ENCODE data around the gene GALNT9. TPM values are rescaled to one million over a fixed set of nuclear protein-coding genes. Genes with fewer than 3 reads are reported as not detected.

GALNT9 gene
- polyA plus RNA-seq, 1 donor from 2014 or later, result 13.5 TPM

DNA sequence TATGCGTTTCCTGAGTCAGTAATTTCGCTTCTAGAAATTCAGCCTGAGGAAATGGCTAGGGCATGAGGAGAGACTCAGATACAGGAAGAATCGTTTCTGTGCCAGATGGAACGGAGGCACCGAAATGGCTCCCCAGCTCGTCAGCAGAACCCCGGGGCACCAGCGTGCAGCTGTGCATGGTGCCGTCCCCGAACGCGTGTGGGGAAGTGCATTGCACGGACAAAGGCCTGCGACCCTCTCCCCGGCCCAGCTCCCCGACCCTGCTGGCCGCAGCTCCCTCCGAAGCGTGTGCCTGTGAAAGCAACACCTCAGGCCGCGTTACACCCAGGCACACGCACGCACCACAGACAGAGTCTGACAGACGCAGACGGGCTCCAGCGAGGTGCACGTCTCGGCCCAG is 102.3 kb downstream of the GALNT9 start:
- Histone ChIP-seq H3K27ac (ENCODE audit: low read length) (no peak overlapping the region), H3K9me2 (ENCODE audit: insufficient read depth, low read length) (no peaks in the 10 kb centered on the region), H2AFZ (ENCODE audit: low read depth, low read length) (no peak overlapping the region), H3K9ac (ENCODE audit: low read length) (peak overlapping the region; percentile 3), H3K27me3 (ENCODE audit: insufficient read depth, low read depth, low read length) (no peaks in the 10 kb centered on the region), H4K20me1 (ENCODE audit: insufficient read depth) (no peaks in the 10 kb centered on the region), H3K4me2 (ENCODE audit: low read length) (no peak overlapping the region), H3K36me3 (ENCODE audit: insufficient read depth, low read length) (no peaks in the 10 kb centered on the region), H3K4me3 (ENCODE audit: low read length) (no peak overlapping the region), H3K9me3 (ENCODE audit: low read length) (no peaks in the 10 kb centered on the region), H3F3A (ENCODE audit: insufficient read depth, low read length, poor library complexity, severe bottlenecking) (no peaks in the 10 kb centered on the region), H3K79me2 (replicated peaks; ENCODE audit: insufficient read depth, low read length) (no peaks in the 10 kb centered on the region)
- TF ChIP-seq TAF1 (IDR thresholded peaks at IDR 0.05; ENCODE audit: low read depth), result no peak
- no peak for TF ChIP-seq EP300 (conservative IDR thresholded peaks at IDR 0.05; ENCODE audit: poor library complexity, severe bottlenecking)
- TF ChIP-seq SMC3 (conservative IDR thresholded peaks at IDR 0.05; ENCODE audit: poor library complexity), result no peak
- no peak for TF ChIP-seq RAD21 (conservative IDR thresholded peaks at IDR 0.05)
- TF ChIP-seq, protein P1, sequence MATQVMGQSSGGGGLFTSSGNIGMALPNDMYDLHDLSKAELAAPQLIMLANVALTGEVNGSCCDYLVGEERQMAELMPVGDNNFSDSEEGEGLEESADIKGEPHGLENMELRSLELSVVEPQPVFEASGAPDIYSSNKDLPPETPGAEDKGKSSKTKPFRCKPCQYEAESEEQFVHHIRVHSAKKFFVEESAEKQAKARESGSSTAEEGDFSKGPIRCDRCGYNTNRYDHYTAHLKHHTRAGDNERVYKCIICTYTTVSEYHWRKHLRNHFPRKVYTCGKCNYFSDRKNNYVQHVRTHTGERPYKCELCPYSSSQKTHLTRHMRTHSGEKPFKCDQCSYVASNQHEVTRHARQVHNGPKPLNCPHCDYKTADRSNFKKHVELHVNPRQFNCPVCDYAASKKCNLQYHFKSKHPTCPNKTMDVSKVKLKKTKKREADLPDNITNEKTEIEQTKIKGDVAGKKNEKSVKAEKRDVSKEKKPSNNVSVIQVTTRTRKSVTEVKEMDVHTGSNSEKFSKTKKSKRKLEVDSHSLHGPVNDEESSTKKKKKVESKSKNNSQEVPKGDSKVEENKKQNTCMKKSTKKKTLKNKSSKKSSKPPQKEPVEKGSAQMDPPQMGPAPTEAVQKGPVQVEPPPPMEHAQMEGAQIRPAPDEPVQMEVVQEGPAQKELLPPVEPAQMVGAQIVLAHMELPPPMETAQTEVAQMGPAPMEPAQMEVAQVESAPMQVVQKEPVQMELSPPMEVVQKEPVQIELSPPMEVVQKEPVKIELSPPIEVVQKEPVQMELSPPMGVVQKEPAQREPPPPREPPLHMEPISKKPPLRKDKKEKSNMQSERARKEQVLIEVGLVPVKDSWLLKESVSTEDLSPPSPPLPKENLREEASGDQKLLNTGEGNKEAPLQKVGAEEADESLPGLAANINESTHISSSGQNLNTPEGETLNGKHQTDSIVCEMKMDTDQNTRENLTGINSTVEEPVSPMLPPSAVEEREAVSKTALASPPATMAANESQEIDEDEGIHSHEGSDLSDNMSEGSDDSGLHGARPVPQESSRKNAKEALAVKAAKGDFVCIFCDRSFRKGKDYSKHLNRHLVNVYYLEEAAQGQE (IDR thresholded peaks at IDR 0.05; ENCODE audit: borderline replicate concordance), result no peak
- TF ChIP-seq, protein P2, sequence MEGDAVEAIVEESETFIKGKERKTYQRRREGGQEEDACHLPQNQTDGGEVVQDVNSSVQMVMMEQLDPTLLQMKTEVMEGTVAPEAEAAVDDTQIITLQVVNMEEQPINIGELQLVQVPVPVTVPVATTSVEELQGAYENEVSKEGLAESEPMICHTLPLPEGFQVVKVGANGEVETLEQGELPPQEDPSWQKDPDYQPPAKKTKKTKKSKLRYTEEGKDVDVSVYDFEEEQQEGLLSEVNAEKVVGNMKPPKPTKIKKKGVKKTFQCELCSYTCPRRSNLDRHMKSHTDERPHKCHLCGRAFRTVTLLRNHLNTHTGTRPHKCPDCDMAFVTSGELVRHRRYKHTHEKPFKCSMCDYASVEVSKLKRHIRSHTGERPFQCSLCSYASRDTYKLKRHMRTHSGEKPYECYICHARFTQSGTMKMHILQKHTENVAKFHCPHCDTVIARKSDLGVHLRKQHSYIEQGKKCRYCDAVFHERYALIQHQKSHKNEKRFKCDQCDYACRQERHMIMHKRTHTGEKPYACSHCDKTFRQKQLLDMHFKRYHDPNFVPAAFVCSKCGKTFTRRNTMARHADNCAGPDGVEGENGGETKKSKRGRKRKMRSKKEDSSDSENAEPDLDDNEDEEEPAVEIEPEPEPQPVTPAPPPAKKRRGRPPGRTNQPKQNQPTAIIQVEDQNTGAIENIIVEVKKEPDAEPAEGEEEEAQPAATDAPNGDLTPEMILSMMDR (IDR thresholded peaks at IDR 0.05; ENCODE audit: poor library complexity, severe bottlenecking), result no peak
- no peak for TF ChIP-seq MXI1 (conservative IDR thresholded peaks at IDR 0.05; ENCODE audit: poor library complexity, severe bottlenecking)
- no peak for TF ChIP-seq EZH2 (IDR thresholded peaks at IDR 0.05; ENCODE audit: borderline replicate concordance, insufficient read depth, low read length, poor library complexity, severe bottlenecking)
- TF ChIP-seq POLR2AphosphoS5 (IDR thresholded peaks at IDR 0.05), result no peak

DNA sequence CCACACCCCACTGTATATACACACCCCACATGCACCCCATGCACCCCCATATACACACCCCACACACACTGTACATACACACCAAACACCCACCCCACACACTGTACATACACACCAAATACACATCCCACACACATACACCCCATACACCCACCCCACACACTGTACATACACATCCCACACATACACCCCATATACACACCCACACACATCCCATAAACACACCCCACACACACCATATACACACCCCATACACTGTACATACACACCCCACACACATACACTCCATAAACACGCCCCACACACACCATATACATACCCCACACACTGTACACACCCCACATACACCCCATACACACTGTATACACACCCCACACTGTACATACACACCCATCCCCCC is 102.8 kb downstream of the GALNT9 start:
- Histone ChIP-seq H3K79me2 (replicated peaks; ENCODE audit: insufficient read depth, low read length) (no peaks in the 10 kb centered on the region), H3K4me3 (ENCODE audit: low read length) (no peak overlapping the region), H3K36me3 (ENCODE audit: insufficient read depth, low read length) (no peaks in the 10 kb centered on the region), H2AFZ (ENCODE audit: low read depth, low read length) (no peak overlapping the region), H3K4me2 (ENCODE audit: low read length) (no peak overlapping the region), H3K27me3 (ENCODE audit: insufficient read depth, low read depth, low read length) (no peaks in the 10 kb centered on the region), H3K9me2 (ENCODE audit: insufficient read depth, low read length) (no peaks in the 10 kb centered on the region), H3F3A (ENCODE audit: insufficient read depth, low read length, poor library complexity, severe bottlenecking) (no peaks in the 10 kb centered on the region), H4K20me1 (ENCODE audit: insufficient read depth) (no peaks in the 10 kb centered on the region), H3K9ac (ENCODE audit: low read length) (no peak overlapping the region), H3K9me3 (ENCODE audit: low read length) (no peaks in the 10 kb centered on the region), H3K27ac (ENCODE audit: low read length) (no peak overlapping the region)
- TF ChIP-seq, protein P2 (IDR thresholded peaks at IDR 0.05; ENCODE audit: poor library complexity, severe bottlenecking), result no peak
- TF ChIP-seq, protein P1 (IDR thresholded peaks at IDR 0.05; ENCODE audit: borderline replicate concordance), result no peak
- TF ChIP-seq RAD21 (conservative IDR thresholded peaks at IDR 0.05), result no peak
- no peak for TF ChIP-seq SMC3 (conservative IDR thresholded peaks at IDR 0.05; ENCODE audit: poor library complexity)
- TF ChIP-seq EZH2 (IDR thresholded peaks at IDR 0.05; ENCODE audit: borderline replicate concordance, insufficient read depth, low read length, poor library complexity, severe bottlenecking), result no peak
- TF ChIP-seq EP300 (conservative IDR thresholded peaks at IDR 0.05; ENCODE audit: poor library complexity, severe bottlenecking), result no peak
- TF ChIP-seq MXI1 (conservative IDR thresholded peaks at IDR 0.05; ENCODE audit: poor library complexity, severe bottlenecking), result no peak
- TF ChIP-seq TAF1 (IDR thresholded peaks at IDR 0.05; ENCODE audit: low read depth), result no peak
- no peak for TF ChIP-seq POLR2AphosphoS5 (IDR thresholded peaks at IDR 0.05)
